SIG-M5 treated with dmso at 0.1 percent for 504 hours (cell line): Measurements from ENCODE around the gene PLXNC1.

Source experiments
- DNase-seq: peaks from one replicate; lab custom pipeline; 2025; ENCODE audit not compliant: unreplicated experiment; lab: John Stamatoyannopoulos, UW

PLXNC1 gene

GRCh38 chr12:94178882-94179281, 30.5 kb downstream of the PLXNC1 start:
- DNase-seq, result peak; percentile 16

- no peak for DNase-seq
These were observed 31.3 kb downstream of the PLXNC1 start for GRCh38 chr12:94179723-94180122.

- peak; percentile 25 for DNase-seq
These were observed 32.4 kb downstream of the PLXNC1 start for GRCh38 chr12:94180558-94181296.

- DNase-seq, result no peak
These were observed 34.8 kb downstream of the PLXNC1 start for GRCh38 chr12:94182986-94183707.

- DNase-seq, result no peak
These were observed 35.5 kb downstream of the PLXNC1 start for GRCh38 chr12:94183708-94184379.

GRCh38 chr12:94184995-94185719, 36.8 kb downstream of the PLXNC1 start:
- no peak for DNase-seq

- no peak for DNase-seq
These were observed 37.4 kb downstream of the PLXNC1 start for GRCh38 chr12:94185801-94186200.

- DNase-seq, result no peak
These were observed 38.2 kb downstream of the PLXNC1 start for GRCh38 chr12:94186278-94187241.

- no peak for DNase-seq
These were observed 39.0 kb downstream of the PLXNC1 start for GRCh38 chr12:94187361-94187760.

GRCh38 chr12:94190623-94191022, 42.2 kb downstream of the PLXNC1 start:
- DNase-seq, result no peak

- no peak for DNase-seq
These were observed 42.6 kb downstream of the PLXNC1 start for GRCh38 chr12:94191023-94191422.

GRCh38 chr12:94191811-94192210, 43.4 kb downstream of the PLXNC1 start:
- DNase-seq, result no peak

- no peak for DNase-seq
These were observed 44.1 kb downstream of the PLXNC1 start for GRCh38 chr12:94192506-94192905.

- no peak for DNase-seq
These were observed 44.8 kb downstream of the PLXNC1 start for GRCh38 chr12:94193168-94193567.

- no peak for DNase-seq
These were observed 47.1 kb downstream of the PLXNC1 start for GRCh38 chr12:94195483-94195882.

- DNase-seq, result no peak
These were observed 50.1 kb downstream of the PLXNC1 start for GRCh38 chr12:94198469-94198868.

- no peak for DNase-seq
These were observed 50.5 kb downstream of the PLXNC1 start for GRCh38 chr12:94198872-94199271.

- DNase-seq, result no peak
These were observed 51.7 kb downstream of the PLXNC1 start for GRCh38 chr12:94200069-94200468.

- DNase-seq, result no peak
These were observed 52.3 kb downstream of the PLXNC1 start for GRCh38 chr12:94200695-94201094.
